ENCODE data around the gene DDX28.
"Not testable (repeated sequence)": the region's sequence is repeated elsewhere in the genome, so short reads cannot be mapped to it uniquely, and the experiment has no call there.

The DDX28 gene

DNA sequence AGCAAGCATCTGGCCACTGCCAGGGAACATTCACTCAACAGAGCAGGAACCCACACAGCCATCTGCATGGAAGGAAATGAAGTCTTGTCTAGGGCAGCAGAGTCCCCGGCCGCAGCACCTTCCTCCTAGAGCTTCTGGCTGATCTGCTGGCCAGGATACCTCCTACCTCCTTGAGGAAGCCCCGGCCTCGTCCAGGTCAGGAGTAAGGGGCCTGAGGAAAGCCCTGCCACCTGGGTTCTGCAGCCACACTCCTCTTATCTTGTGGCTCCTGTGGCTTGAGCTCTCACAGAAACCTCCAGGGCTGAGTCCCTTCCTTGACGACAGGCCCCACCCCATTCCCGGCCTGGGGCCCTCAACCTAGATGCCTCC, 29.0 kb downstream of the DDX28 start:
- not testable (repeated sequence) for DNase-seq (ENCODE audit: low read depth)

DNA sequence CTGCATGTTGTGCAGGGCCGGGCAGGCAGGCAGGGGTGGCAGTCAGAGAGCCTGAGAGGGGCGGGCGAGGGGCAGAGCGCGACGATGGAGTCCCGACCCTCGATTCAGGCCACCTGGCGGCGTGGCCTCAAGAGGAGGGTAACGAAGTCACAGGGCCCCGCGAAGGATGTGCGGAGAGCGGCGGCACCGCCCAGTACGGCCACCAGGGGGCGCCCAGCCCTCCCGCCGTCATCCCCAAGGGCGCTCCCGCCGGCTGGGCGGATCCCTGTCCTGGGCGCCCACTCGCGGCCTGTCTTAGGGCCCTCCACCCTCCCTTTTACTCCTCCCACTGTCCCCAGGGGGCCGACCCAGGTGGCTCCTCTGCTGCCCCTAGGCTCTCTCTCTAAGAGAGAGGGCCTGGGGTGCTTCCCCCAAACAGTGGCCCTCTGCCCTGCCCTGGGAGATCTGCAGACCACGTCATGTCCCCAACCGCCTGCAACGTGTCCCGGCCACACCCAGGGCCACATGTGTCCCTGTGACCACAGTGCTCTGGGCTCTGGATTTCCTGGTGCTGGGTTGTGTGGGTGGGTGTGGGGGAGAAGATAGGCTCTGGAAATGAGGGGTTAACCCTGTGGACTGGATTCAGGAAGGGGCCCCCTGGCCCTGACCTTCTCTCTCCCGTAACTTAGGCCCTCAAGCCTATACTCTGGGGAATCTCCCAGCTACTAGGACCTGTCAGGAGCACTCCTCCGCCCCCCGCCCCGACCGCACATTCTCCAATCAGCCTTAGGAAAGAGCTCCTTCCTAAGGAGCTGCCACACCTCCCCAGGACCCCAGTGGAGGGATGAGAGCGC, 29.6 kb downstream of the DDX28 start:
- DNase-seq (ENCODE audit: low read depth) = peak; percentile 51

- no peak for DNase-seq (ENCODE audit: low read depth)
Observed at GRCh38 chr16:67992661-67993206, 30.3 kb downstream of the DDX28 start.

GRCh38 chr16:67990018-67990386, 33.0 kb downstream of the DDX28 start:
- no peak for DNase-seq (ENCODE audit: low read depth)

GRCh38 chr16:67989322-67990017, 33.6 kb downstream of the DDX28 start:
- no peak for DNase-seq (ENCODE audit: low read depth)

- no peak for DNase-seq (ENCODE audit: low read depth)
Observed at GRCh38 chr16:67988675-67989074, 34.4 kb downstream of the DDX28 start.

DNA sequence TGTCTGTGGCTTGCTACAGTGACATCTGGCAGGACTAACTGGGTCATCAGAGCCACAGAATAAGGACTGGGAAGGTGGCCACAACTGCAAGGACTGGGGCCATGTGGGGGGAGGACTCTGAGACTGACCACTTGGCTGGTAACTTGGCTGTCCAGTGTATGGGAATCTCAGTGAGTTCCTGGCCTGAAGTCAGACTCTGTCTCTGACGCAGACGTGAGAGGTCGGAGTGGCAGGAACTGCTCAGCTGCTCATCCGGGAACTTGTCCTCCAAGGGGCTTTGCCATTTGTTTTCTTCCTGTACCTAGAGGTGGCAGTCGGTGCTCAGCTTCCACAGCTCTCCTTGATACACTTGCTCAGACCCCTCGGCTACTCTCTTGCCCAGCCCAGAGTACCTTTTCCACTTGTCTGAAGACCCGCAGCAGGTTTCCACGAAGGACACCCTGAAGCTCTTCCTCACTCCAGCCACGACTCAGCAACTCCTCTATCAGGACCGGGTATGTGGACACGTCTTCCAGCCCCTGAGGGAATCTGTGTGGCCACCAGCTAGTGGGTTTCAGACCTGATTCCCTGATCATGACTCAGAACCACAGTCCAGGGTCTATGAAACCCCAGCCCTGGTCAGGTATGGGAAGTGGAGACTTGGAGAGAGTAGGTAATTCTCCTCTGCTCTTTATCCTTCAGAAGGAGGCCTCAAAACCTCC, 35.4 kb downstream of the DDX28 start:
- DNase-seq (ENCODE audit: low read depth) = no peak

DNA sequence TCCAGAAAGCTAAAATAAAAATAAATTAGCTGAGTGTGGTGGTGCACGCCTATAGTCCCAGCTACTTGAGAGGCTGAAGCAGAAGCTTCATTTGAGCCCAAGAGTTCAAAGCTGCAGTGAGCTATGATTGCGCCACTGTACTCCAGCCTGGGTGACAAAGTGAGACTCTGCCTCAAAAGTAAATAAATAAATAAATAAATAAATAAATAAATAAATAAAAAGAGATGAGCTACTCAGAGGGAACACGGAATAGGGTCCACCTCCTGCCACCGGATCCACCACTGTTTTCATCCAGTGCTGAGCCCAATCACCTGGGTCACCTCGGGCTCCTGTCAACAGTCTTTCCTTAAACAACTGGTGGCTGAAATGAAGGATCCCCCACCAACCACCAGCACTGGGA, 36.1 kb downstream of the DDX28 start:
- no peak for DNase-seq (ENCODE audit: low read depth)

GRCh38 chr16:67982011-67982696, 40.9 kb downstream of the DDX28 start:
- DNase-seq (ENCODE audit: low read depth) = no peak

GRCh38 chr16:67979955-67980678, 42.9 kb downstream of the DDX28 start, which contains the start of gene DPEP3:
DPEP3 (minus strand) TSS chr16:67980499; CDS start chr16:67980380, 119 bp downstream.
- DNase-seq (ENCODE audit: low read depth) = no peak

- DNase-seq (ENCODE audit: low read depth) = no peak
Observed at GRCh38 chr16:67977469-67978227, 45.4 kb downstream of the DDX28 start.

DNA sequence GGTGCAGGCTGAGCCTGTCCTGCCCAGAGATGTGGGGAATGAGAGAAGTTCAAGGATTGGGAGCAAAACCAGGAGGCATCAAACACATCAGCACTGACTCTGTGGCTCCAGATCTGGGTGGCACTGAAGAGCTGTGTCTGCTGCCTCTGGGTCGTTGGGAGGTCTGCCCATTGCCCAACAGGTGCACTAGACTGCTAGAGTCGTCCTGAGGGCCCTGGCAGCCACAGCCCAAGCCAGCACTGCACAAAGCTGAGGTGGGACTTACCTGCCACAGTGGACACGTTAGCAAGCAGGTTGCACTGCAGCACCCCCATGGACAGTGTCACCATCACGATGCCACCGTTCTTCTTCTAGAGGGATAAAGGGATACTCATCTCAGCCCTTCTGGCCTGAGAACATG, 46.0 kb downstream of the DDX28 start:
- no peak for DNase-seq (ENCODE audit: low read depth)

- no peak for DNase-seq (ENCODE audit: low read depth)
Observed at GRCh38 chr16:67976205-67976604, 46.8 kb downstream of the DDX28 start.

DNA sequence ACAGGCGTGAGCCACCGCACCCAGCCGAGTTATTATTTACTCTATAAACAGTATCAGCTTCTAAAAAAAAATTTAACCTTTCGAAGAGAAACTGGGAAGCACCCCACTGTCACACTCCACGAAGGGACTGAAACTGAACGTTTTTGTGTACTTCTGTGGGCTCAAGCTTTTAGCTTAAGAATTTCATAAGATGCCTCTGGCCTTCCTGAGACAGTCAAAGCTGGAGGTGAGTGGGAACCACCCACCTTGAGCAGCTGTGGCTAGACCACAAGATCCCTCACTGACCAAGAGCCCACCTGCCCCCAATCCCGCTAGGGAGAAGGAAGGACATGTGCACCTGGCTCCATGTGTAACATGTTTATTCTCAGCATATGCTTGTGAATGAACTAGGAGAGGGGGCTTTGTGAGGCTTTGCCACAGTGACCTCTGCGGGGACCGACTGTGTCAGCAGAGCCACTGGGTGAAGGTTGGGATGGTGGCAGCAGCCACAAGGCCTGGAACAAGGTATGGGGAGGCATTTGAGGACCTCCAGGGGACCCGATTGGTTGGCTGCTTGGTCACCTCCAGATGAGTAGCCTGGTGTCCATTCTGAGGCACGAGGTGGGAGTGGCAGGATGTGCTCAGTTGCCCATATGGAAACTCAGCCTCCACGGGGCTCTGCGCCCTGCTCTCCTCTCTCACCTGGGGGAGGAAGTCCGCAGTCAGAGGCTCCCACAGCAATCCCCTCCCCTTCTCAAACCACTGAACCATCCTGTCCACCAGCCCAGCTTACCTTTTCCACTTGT, 47.5 kb downstream of the DDX28 start:
- DNase-seq (ENCODE audit: low read depth) = no peak

- DNase-seq (ENCODE audit: low read depth) = not testable (repeated sequence)
Observed at GRCh38 chr16:67972285-67972684, 50.7 kb downstream of the DDX28 start.

- DNase-seq (ENCODE audit: low read depth) = no peak
Observed at GRCh38 chr16:67971111-67971510, 51.9 kb downstream of the DDX28 start.
